HG03039 (cell line): ENCODE measurements around the gene CRTC1.

Experiments
- ATAC-seq: cut with Tn5 transposase; IDR thresholded peaks from one replicate; pipeline ENCODE4 v1.9.1; 2021; ENCODE audit warnings: mild to moderate bottlenecking, moderate library complexity; ENCODE audit not compliant: unreplicated experiment

CRTC1 gene

DNA sequence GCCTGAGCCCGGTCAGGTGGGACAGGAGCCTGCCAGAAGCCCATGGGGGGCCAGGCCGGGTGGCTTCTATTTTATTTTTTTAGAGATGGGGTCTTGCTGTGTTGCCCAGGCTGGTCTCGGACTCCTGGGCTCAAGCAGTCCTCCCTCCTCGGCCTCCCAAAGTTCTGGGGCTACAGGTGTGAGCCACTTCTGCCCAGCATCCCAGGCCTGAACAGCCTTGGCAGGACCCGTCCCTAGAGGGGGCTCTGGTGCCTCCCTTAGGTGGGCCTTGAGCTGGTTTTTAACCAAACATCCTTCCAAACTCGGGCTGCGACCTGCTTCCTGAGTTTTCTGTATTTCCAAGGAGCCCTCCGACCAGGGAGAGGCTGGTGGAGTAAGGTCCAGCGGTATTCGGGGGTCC lies 97.2 kb downstream of the CRTC1 start:
- ATAC-seq = no peak

GRCh38 chr19:18781047-18781600 lies 97.6 kb downstream of the CRTC1 start:
- ATAC-seq = no peak

- no peak for ATAC-seq
These were observed 98.5 kb downstream of the CRTC1 start for GRCh38 chr19:18781885-18782527.

- no peak for ATAC-seq
These were observed 99.2 kb downstream of the CRTC1 start for GRCh38 chr19:18782559-18783225.

- no peak for ATAC-seq
These were observed 100.7 kb downstream of the CRTC1 start for GRCh38 chr19:18783958-18784785.

DNA sequence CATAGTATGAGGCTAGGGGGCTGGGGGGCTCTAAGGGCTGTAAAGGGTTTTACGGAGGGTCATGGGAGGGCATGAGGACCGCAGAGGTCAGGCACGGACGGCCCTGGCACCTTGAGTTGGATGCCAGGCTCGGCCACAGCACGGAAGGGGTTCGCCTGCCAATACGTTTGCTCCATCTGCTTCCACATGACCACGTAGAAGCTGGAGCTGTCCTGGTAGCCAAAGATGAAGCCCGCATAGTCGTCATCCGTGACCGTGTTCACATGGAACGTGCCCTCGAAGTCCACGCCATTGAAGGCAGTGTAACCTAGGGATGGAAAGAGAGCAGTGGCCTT lies 101.3 kb downstream of the CRTC1 start:
- ATAC-seq = no peak

DNA sequence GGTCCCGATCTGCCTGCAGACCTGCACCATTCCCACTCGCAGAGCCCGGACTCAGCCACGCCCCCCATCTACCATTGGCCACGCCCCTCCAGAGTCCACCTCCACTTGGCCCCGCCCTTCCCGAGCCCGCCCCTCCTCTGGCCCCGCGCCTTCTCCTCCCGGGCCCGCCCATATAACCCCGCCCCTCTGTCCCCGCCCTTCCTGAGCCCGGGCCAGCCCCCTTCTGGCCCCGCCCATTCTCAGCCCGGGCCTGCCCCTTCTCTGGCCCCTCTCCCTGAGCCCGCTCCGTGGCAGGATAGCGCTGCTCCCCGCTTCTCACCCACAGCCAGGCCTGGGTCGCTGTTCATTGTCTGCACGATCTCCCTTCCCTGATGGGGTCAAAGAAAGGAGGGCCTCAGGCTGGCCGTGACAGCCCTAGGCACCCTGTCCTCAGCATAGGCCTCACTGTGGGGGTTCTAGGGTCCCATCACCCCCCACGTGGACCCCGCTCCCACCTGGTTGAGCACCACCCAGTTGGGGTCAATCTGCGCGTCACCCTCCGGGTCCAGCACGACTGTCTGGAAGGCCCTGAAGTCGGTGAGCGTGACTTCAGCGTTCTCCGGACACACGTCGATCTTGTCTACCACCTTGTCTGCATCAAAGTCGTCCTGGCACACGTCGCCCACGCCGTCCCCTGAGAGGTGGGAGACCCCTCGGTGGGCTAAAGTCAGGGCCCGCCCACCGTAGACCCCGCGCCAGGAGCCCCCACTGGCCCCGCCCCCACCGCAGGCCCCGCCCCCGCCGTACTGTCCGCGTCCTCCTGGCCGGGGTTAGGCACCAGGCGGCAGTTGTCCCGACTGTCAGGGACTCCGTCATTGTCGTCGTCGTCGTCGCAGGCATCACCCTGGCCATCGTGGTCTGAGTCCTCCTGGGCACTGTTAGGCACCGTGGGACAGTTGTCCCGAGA lies 102.0 kb downstream of the CRTC1 start:
- no peak for ATAC-seq

DNA sequence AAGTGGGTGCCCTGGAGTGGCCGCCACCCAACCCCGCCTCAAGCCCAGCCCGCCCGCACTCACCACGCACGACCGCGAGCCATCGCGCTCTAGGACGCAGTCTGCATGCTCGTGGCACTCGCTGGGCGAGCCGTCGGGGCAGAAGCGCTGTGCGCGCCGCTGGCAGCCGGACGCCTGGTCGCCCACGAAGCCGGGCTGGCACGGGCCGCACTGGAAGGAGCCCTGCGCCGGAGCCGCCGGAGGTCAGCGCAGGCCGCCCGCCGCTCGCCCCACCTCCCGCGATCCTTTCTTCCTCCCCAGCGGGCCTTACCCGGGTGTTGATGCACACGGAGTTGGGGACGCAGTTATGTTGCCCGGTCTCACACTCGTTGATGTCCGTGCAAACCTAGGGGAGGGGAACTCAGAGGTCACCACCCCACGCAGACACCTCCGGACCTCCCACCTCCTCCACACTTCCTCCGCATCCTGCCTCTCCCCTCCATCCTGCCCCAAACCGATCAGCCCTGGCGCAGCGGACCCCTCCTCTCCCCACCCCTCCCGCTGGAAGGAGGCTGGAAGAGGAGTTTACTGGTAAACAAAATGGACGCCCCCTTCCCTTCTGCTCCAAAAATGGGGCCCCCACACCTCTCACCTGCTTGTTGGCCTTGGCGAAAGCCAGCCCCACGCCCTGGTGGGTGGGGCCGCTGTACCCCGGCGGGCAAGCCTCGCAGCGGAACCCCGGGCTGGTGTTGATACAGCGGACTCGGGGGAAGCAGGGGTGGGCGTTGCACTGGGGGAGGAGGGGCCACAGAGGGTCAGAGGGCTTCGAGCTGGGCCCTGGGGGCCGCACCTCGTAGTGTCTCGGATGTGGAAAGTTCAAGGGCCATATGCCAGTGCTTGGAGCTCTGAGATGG lies 105.3 kb downstream of the CRTC1 start:
- no peak for ATAC-seq

DNA sequence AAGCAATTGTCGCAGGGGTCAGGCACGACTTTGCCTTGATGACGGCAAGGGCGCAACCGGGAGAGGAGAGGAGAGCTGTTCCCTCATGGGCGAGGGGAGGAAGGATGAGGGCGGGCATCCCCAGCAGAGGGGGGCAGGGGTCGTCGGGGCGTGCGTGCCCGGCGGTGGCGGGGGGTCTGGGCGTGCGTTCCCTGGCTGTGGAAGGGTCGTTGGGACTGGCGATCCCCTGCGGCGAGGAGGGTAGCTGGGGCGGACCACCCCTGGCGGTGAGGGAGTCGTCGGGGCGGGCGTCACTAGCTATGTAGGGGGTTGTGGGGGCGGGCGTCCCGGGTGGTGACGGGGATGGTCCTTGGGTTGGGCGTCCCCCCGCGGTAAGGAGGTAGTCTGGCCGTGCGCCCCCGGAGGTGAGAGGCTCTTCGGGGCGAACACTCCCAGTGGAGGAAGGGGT lies 106.0 kb downstream of the CRTC1 start:
- no peak for ATAC-seq

- no peak for ATAC-seq
These were observed 106.5 kb downstream of the CRTC1 start for GRCh38 chr19:18789883-18790565.

- no peak for ATAC-seq
These were observed 107.3 kb downstream of the CRTC1 start, which contains the start of gene COMP for GRCh38 chr19:18790566-18791314. TSS of gene COMP (minus strand) at chr19:18791305. CDS start at chr19:18791269, 36 bp downstream.

DNA sequence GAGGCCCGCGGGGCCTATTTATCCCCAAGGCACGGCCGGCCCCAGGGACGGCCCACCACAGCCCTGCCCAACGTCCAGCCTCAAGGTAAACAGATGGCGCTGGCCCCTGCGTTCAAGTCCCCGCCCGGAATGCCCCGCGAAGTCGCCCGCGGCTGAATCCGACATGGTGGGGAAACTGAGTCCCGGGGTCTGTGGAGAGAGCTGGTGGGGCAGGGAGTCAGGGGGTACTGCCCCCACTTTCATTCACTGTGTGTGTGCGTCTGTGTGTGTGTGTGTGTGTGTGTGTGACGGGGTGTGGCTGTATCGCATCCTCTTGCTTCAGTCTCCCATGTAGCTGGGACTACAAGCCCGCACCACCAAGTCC lies 107.8 kb downstream of the CRTC1 start:
- ATAC-seq = no peak

- ATAC-seq = no peak
These were observed 109.2 kb downstream of the CRTC1 start for GRCh38 chr19:18792661-18793060.

- no peak for ATAC-seq
These were observed 109.9 kb downstream of the CRTC1 start for GRCh38 chr19:18793144-18794028.

- no peak for ATAC-seq
These were observed 110.5 kb downstream of the CRTC1 start for GRCh38 chr19:18794029-18794313.

DNA sequence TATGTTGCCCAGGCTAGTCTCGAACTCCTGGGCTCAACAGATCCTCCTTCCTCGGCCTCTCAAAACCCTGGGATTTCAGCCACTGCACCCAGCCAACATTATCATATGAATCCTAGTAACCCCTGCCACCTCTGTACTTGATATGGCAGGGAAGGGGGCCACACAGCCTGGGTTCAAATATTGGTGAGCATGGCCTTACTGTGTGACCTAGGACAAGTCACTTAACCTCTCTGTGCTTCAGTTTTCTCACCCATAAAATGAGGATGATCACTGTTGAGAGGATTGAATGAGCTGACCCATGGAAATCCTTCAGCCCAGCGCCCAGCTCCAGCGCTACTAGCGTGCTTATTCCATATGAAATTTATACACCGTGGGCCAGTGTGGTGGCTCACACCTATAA lies 111.2 kb downstream of the CRTC1 start:
- ATAC-seq = no peak

- ATAC-seq = no peak
These were observed 112.1 kb downstream of the CRTC1 start for GRCh38 chr19:18795540-18795939.
